HG02759 (cell line): Measurements from ENCODE around the gene PMIS2.

ENCODE experiments used
- ATAC-seq: cut with Tn5 transposase; IDR thresholded peaks from one replicate; pipeline ENCODE4 v1.9.1; 2021; ENCODE audit warnings: mild to moderate bottlenecking, moderate library complexity; ENCODE audit not compliant: unreplicated experiment

Gene PMIS2

DNA sequence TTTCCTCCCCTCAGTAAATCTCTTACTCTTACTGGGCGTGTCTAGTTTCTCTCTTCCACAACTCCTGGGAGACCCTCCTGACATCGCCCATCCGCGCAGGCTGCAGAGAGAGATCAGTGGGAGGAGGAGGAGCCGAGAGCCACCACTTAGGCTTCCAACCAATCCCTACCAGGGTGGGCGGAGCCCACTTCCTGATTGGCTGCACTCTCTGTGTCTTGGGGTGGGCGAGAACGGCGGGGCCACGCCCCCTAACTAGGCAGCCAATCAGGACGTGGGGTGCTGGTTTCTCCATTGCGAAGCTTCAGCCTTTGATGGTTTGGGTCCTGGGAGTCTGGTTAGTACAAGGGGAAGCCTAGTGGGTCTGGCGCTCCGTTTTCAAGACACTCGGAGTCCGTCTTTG, at the start of gene PMIS2:
PMIS2 (plus strand) TSS at position 326 of the 400 bp plus-strand sequence. CDS start 87 bp downstream, outside the sequence.
- ATAC-seq: no peak

GRCh38 chr19:35539314-35539713, 46.7 kb upstream of the PMIS2 start:
- ATAC-seq: no peak

- ATAC-seq: no peak
Observed at GRCh38 chr19:35539850-35540249, 46.1 kb upstream of the PMIS2 start.

DNA sequence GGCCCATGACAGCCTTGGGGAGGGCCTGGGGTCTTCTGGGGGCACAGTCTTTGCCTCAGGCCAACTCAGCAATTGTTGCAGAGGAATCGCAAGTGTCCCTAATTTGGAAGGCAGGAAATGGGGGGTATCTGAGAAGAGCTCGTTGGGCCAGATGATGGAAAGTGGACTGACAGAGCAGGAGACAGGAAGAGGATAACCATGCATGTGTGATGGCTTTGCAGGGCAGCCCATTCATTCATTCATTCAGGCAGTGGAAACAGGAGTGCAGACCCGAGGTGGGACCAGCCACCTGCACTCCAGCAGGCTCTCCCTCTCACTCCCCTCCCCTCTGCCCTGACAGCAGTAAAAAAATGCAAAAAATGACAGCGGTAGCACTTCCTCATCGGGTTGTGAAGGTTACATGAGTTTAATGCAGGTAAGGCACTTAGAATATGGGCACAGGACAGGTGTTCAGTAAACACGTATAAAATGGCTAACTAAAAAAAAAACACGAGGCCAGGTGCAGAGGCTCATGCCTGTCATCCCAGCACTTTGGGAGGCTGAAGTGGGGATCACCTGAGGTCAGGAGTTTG, 45.5 kb upstream of the PMIS2 start:
- ATAC-seq: no peak

- ATAC-seq: no peak
Observed at GRCh38 chr19:35542209-35542608, 43.8 kb upstream of the PMIS2 start.

- no peak for ATAC-seq
Observed at GRCh38 chr19:35543280-35544109, 42.5 kb upstream of the PMIS2 start.

DNA sequence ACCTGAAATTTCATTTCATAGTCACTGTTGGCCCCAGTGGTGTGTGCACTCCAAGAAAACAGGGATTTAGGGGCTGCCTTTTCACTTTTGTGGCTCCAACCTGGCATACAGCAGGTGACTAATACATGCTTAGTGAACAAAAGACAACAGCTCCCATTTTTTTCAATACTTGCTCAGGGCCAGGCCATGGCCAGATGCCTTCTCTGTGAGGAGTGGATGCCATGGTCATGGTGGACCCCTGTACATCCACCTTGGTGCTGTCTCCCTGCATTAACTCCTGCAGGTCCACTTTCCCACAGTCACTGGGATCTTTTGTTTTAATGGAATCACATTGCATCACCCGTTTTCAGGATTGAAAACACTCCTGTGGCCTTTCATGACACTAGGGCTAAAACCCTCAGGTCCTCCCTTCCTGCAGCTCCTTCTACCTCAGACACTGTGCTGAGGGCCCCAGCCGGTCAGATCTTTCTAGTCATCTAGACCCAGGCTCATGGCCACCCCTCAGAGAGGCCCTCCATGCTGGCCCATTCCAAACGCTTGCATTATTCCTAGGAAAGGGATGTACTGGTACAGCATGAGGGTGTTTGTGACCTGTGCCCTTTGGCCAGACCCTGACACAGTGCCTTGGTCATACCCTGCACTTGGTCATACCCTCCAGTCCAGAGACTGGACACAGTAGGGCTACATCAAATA, 41.7 kb upstream of the PMIS2 start:
- no peak for ATAC-seq

GRCh38 chr19:35545001-35545854, 40.7 kb upstream of the PMIS2 start, which contains the start of gene TMEM147:
Gene TMEM147 (plus strand): TSS chr19:35545626. CDS start chr19:35545740, 114 bp downstream.
- ATAC-seq: peak; percentile 86

- peak; percentile 52 for ATAC-seq
Observed at GRCh38 chr19:35545855-35546381, 40.1 kb upstream of the PMIS2 start.

GRCh38 chr19:35546532-35546931, 39.4 kb upstream of the PMIS2 start:
- ATAC-seq: no peak

- no peak for ATAC-seq
Observed at GRCh38 chr19:35549174-35549788, 36.7 kb upstream of the PMIS2 start.

DNA sequence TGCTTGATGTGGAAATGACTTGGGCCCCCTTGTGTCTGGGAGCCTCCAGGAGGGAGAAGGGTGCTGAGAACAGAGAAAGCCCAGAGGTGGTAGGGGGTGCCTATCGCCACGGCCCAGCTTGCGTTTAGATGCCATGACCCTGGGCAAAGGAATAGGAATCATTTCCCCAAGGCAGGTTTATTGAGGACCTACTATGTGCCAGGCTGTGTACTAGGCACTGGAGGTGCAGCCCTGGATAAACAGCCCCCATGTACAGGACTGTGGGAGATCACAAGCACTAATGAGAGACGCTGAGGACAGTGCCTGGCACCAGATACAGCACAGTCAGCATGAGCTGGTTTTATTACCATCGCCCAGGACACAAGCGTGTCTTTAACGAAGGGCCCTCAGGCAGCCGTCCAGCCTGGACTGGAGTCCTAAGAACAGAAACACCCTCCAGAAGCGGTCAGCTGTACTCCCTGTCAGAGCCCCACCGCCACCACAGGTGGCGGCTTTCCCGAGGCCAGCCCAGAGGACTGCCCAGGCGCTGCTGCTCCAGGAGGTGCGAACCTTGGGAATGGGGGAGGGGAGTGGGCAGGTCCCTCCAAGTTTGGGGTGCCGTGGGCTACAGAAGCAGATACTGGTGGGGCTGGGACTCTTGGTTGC, 36.0 kb upstream of the PMIS2 start:
- no peak for ATAC-seq

DNA sequence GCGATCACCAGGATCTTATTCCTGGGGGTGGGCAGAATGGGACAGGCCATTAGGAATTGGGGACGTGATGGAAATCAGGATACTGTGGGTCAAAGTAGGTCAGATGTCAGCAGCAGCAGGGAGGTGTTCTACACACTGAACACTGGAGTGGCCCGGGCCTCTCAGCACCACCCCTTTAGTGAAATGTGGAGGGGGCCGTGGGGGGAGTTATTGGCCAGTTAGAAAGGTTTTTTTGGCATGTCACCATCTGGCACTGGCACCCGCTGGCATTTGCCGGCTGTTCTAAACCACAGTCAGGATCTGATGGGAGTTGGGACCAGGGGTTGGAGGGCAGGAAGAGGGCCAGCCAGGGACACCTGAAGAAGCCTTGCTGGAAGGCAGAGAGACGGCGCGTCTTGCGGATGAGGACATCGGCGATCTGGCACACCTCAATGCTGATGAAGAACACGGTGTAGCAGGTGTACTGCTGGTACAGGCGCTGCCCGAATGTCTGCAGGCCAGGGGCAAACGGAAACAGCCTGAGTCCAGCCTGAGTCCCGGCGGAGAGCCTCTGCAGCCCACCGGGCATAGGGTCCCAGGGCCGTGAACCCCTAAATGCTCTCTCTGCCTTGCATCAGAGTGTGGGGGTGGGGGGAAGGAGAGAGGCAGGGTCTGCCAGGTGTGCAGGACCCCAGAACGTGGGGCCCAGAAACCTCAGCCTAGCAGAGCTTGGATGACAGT, 34.7 kb upstream of the PMIS2 start:
- ATAC-seq: no peak

- no peak for ATAC-seq
Observed at GRCh38 chr19:35552534-35553384, 33.2 kb upstream of the PMIS2 start.

DNA sequence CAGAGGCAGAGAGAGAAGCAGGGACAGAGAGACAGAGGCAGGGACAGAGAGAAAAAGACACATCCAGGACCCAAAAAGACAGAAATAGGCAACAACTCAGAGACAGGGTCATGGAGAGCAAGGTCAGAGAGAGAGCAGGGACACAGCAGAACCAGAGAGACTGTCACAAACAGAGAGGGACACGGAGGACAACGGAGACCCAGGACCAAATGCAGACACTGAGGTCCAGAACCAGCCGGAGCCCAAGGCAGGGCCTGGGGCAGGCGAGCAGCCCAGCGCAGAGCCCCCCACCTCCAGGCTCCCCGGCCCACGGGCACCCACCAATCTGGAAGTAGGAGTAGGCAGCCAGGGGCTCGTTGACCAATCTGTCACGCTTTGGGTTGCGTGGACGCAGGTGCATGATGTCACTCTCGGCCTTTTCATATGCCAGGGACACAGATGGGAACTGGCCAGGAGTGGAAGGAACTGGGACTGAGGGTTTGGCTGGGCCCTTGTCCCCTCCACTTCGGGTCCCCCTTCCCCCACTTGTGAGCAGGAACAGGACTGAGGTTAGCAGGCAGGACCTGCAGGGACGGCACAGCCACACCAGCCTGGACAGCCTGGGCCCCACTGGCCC, 32.5 kb upstream of the PMIS2 start:
- ATAC-seq: no peak

GRCh38 chr19:35554076-35554475, 31.9 kb upstream of the PMIS2 start:
- ATAC-seq: no peak

DNA sequence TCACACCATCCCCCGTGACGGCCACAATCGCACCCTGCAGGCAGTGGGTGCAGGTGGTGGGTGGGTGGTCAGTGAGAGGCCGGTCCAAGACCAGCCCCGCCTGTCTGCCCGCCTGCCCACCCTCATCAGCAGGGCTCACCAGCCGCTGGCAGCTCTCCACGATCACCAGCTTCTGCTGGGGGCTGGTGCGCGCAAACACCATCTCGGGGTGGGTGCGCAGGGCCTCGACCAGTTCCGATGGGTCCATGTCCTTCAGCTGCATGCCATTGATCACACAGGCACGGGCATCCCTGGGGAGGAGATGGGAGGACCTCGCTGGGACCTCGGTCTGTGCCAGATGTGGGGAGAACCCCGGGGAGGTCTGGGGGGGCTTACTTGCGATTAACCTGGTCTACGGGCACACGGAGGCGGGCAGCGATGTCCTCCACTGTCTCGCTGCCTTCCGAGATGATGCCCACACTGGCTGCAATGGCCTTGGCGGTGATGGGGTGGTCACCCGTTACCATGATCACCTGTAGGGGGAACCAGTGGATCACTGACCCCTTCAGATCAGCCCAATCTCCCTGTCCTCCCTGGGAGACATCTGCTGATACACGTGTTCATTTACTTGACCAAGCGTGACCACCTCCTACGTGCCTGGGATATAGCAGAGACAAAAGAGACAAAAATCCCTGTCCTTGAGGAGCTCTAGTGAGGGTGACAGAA, 30.5 kb upstream of the PMIS2 start:
- no peak for ATAC-seq
